ENCODE results near the gene TNIK.

TNIK gene

GRCh38 chr3:171364500-171364899 is 95.7 kb downstream of the TNIK start:
- DNase-seq (ENCODE audit: low read depth in 2 of 2), result no peak

- DNase-seq (ENCODE audit: low read depth in 2 of 2), result no peak
Measured at GRCh38 chr3:171363202-171363601, 97.0 kb downstream of the TNIK start.

- DNase-seq (ENCODE audit: low read depth in 2 of 2), result no peak
Measured at GRCh38 chr3:171362575-171362974, 97.6 kb downstream of the TNIK start.

- DNase-seq (ENCODE audit: low read depth in 2 of 2), result no peak
Measured at GRCh38 chr3:171358881-171359198, 101.4 kb downstream of the TNIK start.

- DNase-seq (ENCODE audit: low read depth in 2 of 2), result no peak
Measured at GRCh38 chr3:171358181-171358880, 101.9 kb downstream of the TNIK start.

GRCh38 chr3:171357721-171358120 is 102.5 kb downstream of the TNIK start:
- no peak for DNase-seq (ENCODE audit: low read depth in 2 of 2)

- DNase-seq (ENCODE audit: low read depth in 2 of 2), result no peak
Measured at GRCh38 chr3:171356251-171356650, 104.0 kb downstream of the TNIK start.

GRCh38 chr3:171354706-171355582 is 105.3 kb downstream of the TNIK start:
- DNase-seq (ENCODE audit: low read depth in 2 of 2), result no peak

GRCh38 chr3:171354049-171354705 is 106.0 kb downstream of the TNIK start:
- no peak for DNase-seq (ENCODE audit: low read depth in 2 of 2)

- DNase-seq (ENCODE audit: low read depth in 2 of 2), result no peak
Measured at GRCh38 chr3:171353423-171353822, 106.8 kb downstream of the TNIK start.

GRCh38 chr3:171352387-171352935 is 107.7 kb downstream of the TNIK start:
- no peak for DNase-seq (ENCODE audit: low read depth in 2 of 2)

- no peak for DNase-seq (ENCODE audit: low read depth in 2 of 2)
Measured at GRCh38 chr3:171351676-171352075, 108.5 kb downstream of the TNIK start.

- DNase-seq (ENCODE audit: low read depth in 2 of 2), result no peak
Measured at GRCh38 chr3:171350364-171350763, 109.8 kb downstream of the TNIK start.

- no peak for DNase-seq (ENCODE audit: low read depth in 2 of 2)
Measured at GRCh38 chr3:171349392-171349791, 110.8 kb downstream of the TNIK start.

- no peak for DNase-seq (ENCODE audit: low read depth in 2 of 2)
Measured at GRCh38 chr3:171348121-171348520, 112.1 kb downstream of the TNIK start.

GRCh38 chr3:171347301-171348039 is 112.7 kb downstream of the TNIK start:
- no peak for DNase-seq (ENCODE audit: low read depth in 2 of 2)

GRCh38 chr3:171346582-171347300 is 113.5 kb downstream of the TNIK start:
- DNase-seq (ENCODE audit: low read depth in 2 of 2), result no peak

GRCh38 chr3:171346019-171346418 is 114.2 kb downstream of the TNIK start:
- no peak for DNase-seq (ENCODE audit: low read depth in 2 of 2)

- DNase-seq (ENCODE audit: low read depth in 2 of 2), result no peak
Measured at GRCh38 chr3:171345107-171345843, 114.9 kb downstream of the TNIK start.

- no peak for DNase-seq (ENCODE audit: low read depth in 2 of 2)
Measured at GRCh38 chr3:171343693-171344092, 116.5 kb downstream of the TNIK start.

Measured in stimulated activated CD4-positive, alpha-beta T cell treated with anti-CD3 and anti-CD28 coated beads, Interleukin-1b, Interleukin-23, amount 100 ng/mL, for 4 hours (primary cell).